ENCODE data around the gene SYNDIG1. TPM values are rescaled to one million over a fixed set of nuclear protein-coding genes. Genes with fewer than 3 reads are reported as not detected.

SYNDIG1 gene
- polyA plus RNA-seq, 1 experiment: not detected

DNA sequence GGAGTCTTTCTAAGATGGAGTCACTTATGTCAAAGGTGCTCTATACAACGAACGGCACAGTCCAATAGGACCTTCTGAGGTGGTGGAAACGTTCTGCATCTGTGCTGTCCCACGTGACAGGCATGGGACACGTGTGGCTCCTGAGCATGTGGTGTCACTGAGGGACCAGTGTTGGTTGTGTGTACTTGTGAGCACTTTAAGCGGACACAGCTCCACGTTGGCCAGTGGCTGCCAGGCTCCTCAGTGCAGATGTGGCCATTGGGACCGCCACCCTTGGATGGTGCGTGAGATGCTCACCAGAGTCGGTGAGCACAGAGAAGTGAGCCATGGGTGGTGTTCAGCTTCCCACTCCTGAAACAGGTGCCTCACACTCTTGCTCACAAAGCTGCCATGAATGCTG, 110.0 kb downstream of the SYNDIG1 start:
- ChIA-PET CTCF (no interaction called here), POLR2A (no interaction called here)
- no peaks in the 10 kb centered on the region; the same call in 1 of the 2 replicates for H3K9me3 ChIP-seq (ENCODE audit: control insufficient read depth, insufficient read depth, low read length)
- H3K4me3 ChIP-seq (ENCODE audit: low read depth, low read length): no peak overlapping the region
- DNase-seq (ENCODE audit: low read depth, low spot score): no peak
- H3K27me3 ChIP-seq (ENCODE audit: control insufficient read depth, insufficient read depth, low read length): peaks cover 3% of the 10 kb centered on the region
- TF ChIP-seq, protein P1, sequence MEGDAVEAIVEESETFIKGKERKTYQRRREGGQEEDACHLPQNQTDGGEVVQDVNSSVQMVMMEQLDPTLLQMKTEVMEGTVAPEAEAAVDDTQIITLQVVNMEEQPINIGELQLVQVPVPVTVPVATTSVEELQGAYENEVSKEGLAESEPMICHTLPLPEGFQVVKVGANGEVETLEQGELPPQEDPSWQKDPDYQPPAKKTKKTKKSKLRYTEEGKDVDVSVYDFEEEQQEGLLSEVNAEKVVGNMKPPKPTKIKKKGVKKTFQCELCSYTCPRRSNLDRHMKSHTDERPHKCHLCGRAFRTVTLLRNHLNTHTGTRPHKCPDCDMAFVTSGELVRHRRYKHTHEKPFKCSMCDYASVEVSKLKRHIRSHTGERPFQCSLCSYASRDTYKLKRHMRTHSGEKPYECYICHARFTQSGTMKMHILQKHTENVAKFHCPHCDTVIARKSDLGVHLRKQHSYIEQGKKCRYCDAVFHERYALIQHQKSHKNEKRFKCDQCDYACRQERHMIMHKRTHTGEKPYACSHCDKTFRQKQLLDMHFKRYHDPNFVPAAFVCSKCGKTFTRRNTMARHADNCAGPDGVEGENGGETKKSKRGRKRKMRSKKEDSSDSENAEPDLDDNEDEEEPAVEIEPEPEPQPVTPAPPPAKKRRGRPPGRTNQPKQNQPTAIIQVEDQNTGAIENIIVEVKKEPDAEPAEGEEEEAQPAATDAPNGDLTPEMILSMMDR (IDR thresholded peaks at IDR 0.05; ENCODE audit: low read depth, low read length): no peak
- no peak overlapping the region for H3K27ac ChIP-seq (ENCODE audit: low read depth, low read length)

DNA sequence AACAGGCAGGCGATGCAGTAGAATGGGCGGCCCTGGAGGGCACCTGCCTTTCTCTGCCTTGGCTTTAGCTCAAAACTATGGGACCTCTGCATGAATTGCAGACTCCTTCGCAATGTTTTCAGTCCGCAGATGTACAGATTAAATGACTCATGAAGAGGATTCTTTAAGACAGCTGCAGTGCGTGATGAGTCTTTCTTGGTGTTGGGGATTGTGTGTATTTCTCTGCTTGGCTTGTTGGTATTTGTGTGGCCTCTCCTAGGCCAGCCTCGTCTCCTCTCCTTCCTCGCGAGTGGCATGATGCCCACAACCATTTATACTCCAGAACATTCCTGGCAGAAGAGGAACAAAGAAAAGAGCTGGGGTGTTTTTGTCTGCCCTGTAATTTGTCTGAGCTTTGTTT, 110.6 kb downstream of the SYNDIG1 start:
- ChIA-PET POLR2A (no interaction called here), CTCF (no interaction called here)
- peaks cover 3% of the 10 kb centered on the region for H3K27me3 ChIP-seq (ENCODE audit: control insufficient read depth, insufficient read depth, low read length)
- no peak overlapping the region for H3K4me3 ChIP-seq (ENCODE audit: low read depth, low read length)
- TF ChIP-seq, protein P1 (IDR thresholded peaks at IDR 0.05; ENCODE audit: low read depth, low read length): no peak
- no peaks in the 10 kb centered on the region; the same call in 1 of the 2 replicates for H3K9me3 ChIP-seq (ENCODE audit: control insufficient read depth, insufficient read depth, low read length)
- H3K27ac ChIP-seq (ENCODE audit: low read depth, low read length): no peak overlapping the region
- no peak for DNase-seq (ENCODE audit: low read depth, low spot score)

DNA sequence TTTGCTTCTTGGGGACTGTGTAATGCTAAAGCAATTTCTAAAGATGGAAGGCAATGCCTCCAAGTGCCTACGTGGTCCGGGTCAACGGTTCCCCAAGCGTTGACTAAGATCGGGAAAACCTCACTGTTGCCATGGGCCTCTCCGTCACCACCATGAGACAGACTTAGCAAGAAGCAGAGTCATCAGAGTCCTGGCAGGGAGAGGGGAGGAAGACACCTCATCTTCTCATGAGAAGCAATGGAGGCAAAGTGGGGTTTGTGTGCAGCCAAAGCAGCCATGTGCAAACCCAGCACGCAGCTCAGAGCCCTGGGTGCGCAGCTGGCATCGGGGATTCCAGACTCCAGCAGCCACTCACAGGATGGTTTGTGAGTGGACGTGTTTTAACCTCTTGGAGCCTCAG, 111.4 kb downstream of the SYNDIG1 start:
- POLR2A ChIA-PET: no interaction called here
- Histone ChIP-seq H3K27ac (ENCODE audit: low read depth, low read length) (no peak overlapping the region), H3K4me3 (ENCODE audit: low read depth, low read length) (no peak overlapping the region), H3K27me3 (ENCODE audit: control insufficient read depth, insufficient read depth, low read length) (peaks cover 6% of the 10 kb centered on the region), H3K9me3 (ENCODE audit: control insufficient read depth, insufficient read depth, low read length) (no peaks in the 10 kb centered on the region; the same call in 1 of the 2 replicates)
- CTCF ChIA-PET: no interaction called here
- DNase-seq (ENCODE audit: low read depth, low spot score): no peak
- TF ChIP-seq, protein P1 (IDR thresholded peaks at IDR 0.05; ENCODE audit: low read depth, low read length): no peak

DNA sequence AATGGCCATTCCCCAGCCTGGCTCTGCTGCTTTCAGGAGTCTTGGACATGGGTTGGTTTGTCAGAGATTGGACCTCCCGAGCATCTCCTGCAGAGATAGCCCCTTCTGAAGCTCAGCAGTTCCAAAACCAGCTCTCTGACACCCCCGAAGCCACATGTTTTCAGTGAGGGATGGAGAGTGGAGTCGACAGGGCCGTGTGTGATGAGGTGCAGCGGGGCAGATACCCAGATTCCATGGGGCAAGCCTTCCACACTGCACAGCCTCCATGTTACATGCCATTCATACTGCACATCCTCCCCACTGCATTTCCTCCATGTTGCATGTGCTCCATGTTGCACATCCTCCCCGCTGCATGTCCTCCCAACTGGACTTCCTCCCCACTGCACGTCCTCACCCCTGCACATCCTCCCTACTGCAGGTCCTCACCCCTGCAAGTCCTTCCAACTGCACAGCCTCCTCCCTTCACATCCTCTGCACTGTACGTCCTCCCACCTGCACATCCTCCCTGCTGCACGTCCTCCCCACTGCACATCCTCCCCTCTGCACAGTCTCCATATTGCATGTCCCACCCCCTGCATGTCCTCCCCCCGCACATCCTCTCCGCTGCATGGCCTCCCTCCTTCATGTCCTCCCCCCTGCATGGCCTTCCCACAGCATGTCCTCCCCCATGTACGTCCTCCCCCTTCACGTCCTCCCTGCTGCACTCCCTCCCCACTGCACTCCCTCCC, 112.2 kb downstream of the SYNDIG1 start:
- Histone ChIP-seq H3K27me3 (ENCODE audit: control insufficient read depth, insufficient read depth, low read length) (peaks cover 7% of the 10 kb centered on the region), H3K4me3 (ENCODE audit: low read depth, low read length) (no peak overlapping the region), H3K9me3 (ENCODE audit: control insufficient read depth, insufficient read depth, low read length) (no peaks in the 10 kb centered on the region; the same call in 1 of the 2 replicates), H3K27ac (ENCODE audit: low read depth, low read length) (no peak overlapping the region)
- no peak for DNase-seq (ENCODE audit: low read depth, low spot score)
- TF ChIP-seq, protein P1 (IDR thresholded peaks at IDR 0.05; ENCODE audit: low read depth, low read length): no peak
- ChIA-PET CTCF (no interaction called here), POLR2A (no interaction called here)

DNA sequence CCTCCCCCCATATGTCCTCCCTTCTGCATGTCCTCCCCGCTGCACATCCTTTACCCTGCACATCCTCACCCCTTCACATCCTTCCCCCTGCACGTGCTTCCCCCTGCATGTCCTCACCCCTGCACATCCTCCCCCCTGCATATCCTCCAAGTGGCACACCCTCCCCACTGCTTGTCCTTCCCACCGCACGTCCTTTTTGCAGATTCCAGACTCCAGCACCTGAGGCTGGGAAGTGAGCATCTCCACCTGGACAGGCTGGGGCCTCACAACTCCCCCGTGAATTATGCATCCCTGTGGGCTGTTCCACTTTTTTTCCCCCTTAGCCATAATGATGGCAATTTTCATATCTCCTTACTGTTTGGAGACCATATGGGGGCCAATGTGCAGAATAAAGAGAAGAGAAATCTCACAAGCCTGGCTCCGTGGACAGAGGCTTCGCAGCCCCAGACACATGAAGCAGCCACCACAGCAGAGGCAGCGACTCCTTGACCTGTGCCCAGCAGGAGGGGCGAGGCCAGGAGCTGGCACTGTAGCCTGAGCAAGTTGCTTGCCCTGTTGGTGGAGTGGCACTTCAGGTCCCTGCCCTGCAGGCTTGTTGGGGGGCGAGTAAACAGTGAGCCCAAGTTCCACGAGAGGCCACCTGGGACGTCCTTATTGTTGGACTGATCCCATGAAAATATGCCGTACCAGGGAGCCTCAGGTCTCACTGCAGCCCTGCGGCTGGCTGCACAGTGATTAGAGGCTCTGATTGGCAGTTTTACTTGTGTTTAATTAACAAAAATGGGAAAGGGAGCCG, 113.1 kb downstream of the SYNDIG1 start:
- H3K4me3 ChIP-seq (ENCODE audit: low read depth, low read length): no peak overlapping the region
- TF ChIP-seq, protein P1 (IDR thresholded peaks at IDR 0.05; ENCODE audit: low read depth, low read length): no peak
- peaks cover 7% of the 10 kb centered on the region for H3K27me3 ChIP-seq (ENCODE audit: control insufficient read depth, insufficient read depth, low read length)
- no peaks in the 10 kb centered on the region for H3K9me3 ChIP-seq (ENCODE audit: control insufficient read depth, insufficient read depth, low read length)
- no peak for DNase-seq (ENCODE audit: low read depth, low spot score)
- POLR2A ChIA-PET: no interaction called here
- CTCF ChIA-PET: no interaction called here
- H3K27ac ChIP-seq (ENCODE audit: low read depth, low read length): no peak overlapping the region

All from AG04450 (cell line).